HFF-Myc (cell line): ENCODE measurements around the gene CALCOCO1.

Experiments used
- DNase-seq: peaks from one replicate; pipeline ENCODE4 v3.0.0-alpha.2; 2011; ENCODE audit warnings: low read depth; ENCODE audit errors: extremely low read depth
- H3K4me3 ChIP-seq: replicated peaks from 2 replicates; pipeline ENCODE4 v1.5.1; 2011; ENCODE audit warnings: low read depth, mild to moderate bottlenecking, control low read depth, low read length
- TF ChIP-seq, protein P1 (sequence below): IDR thresholded peaks from 2 replicates; pipeline ENCODE4 v1.5.1; 2012; ENCODE audit warnings: mild to moderate bottlenecking, low read depth, low read length, control low read depth; ENCODE audit errors: missing control alignments

Gene CALCOCO1

DNA sequence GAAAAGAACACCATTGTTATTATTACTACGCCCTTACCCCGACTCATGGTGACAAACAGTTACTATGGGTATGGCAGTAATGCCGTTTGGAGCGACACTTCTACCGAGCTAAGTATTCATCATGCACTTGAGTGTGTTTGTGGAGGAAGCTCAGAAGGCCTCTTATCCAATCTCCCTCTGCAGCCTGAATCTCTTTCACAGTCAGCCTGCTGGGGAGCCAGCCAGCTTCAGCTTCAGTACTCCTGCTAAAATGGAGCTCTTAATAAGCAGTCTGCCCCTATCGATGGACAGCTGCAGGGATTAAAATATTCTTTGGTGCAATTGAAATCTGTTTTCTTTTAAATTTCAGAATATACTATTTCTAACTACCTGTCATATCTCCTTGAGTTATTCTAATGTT, 26.7 kb downstream of the CALCOCO1 start:
- H3K4me3 ChIP-seq, result no peak overlapping the region
- DNase-seq, result no peak
- TF ChIP-seq, protein P1, sequence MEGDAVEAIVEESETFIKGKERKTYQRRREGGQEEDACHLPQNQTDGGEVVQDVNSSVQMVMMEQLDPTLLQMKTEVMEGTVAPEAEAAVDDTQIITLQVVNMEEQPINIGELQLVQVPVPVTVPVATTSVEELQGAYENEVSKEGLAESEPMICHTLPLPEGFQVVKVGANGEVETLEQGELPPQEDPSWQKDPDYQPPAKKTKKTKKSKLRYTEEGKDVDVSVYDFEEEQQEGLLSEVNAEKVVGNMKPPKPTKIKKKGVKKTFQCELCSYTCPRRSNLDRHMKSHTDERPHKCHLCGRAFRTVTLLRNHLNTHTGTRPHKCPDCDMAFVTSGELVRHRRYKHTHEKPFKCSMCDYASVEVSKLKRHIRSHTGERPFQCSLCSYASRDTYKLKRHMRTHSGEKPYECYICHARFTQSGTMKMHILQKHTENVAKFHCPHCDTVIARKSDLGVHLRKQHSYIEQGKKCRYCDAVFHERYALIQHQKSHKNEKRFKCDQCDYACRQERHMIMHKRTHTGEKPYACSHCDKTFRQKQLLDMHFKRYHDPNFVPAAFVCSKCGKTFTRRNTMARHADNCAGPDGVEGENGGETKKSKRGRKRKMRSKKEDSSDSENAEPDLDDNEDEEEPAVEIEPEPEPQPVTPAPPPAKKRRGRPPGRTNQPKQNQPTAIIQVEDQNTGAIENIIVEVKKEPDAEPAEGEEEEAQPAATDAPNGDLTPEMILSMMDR, result no peak

DNA sequence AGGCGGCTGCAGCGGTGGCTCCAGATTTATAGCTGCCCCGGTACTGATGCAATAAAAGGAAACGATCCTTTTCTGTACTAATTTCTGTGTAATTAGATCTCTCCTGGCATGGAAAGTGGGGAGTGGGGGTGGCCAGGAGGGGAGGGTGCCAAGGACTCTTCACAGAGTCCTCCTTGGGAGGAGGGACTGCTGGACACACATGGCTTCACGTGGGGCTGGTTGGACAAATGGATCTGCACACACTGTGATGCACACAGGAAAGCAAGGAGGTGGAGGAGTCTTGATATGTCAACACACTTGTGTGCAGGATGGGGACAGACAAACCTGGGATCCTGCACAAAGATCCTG, 27.6 kb downstream of the CALCOCO1 start:
- DNase-seq, result no peak
- H3K4me3 ChIP-seq, result no peak overlapping the region
- TF ChIP-seq, protein P1, result no peak

DNA sequence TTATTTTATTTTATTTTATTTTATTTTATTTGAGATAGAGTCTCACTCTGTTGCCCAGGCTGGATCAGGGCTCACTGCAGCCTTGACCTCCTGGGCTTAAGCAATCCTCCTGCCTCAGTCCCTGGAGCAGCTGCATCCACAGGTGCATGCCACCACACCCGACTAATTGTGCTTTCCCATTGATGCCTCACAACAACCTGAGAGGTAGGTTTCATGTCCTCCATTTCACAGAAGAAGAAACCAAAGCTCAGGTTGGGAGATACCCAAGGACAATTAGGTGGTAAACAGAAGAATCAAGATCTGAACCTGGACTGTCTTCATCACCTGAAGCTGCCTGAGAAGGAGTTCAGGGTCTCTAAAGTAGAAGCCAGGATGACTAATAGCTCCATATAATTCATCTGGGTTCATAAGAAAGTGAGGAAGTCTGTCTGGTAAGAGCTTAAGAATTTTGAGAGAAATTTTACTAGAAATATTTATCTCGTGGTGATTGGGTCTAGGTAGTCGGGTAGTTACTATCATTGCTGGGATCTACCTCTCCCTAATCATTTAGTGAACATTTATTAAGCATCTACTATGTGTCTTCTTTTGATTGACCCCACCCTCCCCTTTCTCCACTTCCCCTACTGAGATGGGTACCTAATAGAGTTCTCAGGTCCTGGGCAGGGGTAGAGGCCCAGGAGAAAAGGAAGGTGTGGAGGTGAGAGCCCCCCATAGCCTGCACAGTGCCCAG, 28.1 kb downstream of the CALCOCO1 start:
- TF ChIP-seq, protein P1, result no peak
- no peak overlapping the region for H3K4me3 ChIP-seq
- DNase-seq, result no peak

DNA sequence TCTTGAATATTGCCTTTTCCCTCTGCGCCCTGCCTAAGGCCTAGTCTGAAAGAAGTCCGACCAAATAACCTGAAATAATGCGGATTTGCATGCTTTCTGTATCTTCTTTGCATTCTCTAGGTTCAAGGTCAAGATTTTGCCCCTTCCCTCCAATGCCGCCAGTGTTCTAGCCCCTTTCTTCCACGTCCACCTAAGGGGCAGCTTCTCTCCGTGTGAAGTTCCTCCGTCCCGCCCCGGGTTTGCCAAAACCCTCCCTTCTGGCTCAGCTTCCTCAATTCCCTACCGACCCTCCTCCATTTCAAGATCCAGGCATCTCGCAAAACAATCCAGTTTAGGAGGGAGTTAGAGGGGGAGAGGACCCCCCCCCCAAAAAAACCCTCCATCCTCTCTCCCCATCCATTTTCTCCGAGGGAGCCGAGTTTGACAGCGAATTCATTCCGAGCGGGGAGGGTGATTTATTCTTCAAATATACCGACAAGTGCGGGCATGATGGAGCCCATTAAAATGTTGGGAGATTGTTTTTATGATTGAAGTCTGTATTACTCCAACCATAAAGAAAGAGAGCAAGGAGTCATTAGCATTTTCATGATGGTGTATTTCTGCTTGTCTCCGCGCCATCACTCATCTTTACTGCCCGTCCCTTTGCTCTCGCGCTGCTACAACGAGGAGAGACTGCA, 30.5 kb downstream of the CALCOCO1 start:
- no peak overlapping the region for H3K4me3 ChIP-seq

DNA sequence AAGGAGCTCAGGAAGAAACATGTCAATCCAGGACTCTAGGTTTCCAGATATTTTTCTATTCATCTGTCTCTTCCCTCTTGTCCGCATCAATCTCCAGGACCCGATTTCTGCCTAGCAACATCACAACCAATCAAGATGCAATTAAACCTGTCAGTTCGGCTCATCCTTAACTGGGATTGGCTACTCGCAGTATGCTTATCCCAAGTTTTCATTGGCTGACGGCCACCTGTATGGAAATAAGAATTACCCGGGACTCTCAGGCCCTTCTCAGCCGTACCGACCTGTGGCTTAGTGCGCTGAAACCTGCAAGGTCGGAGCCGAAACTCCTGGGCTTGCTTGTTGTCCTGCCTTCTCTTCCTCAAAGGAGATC, 31.0 kb downstream of the CALCOCO1 start:
- DNase-seq, result peak; percentile 50
- TF ChIP-seq, protein P1, result no peak
- H3K4me3 ChIP-seq, result no peak overlapping the region

More for the DNA sequence above, 30.5 kb downstream of the CALCOCO1 start:
- TF ChIP-seq, protein P1, result no peak
- DNase-seq, result no peak

DNA sequence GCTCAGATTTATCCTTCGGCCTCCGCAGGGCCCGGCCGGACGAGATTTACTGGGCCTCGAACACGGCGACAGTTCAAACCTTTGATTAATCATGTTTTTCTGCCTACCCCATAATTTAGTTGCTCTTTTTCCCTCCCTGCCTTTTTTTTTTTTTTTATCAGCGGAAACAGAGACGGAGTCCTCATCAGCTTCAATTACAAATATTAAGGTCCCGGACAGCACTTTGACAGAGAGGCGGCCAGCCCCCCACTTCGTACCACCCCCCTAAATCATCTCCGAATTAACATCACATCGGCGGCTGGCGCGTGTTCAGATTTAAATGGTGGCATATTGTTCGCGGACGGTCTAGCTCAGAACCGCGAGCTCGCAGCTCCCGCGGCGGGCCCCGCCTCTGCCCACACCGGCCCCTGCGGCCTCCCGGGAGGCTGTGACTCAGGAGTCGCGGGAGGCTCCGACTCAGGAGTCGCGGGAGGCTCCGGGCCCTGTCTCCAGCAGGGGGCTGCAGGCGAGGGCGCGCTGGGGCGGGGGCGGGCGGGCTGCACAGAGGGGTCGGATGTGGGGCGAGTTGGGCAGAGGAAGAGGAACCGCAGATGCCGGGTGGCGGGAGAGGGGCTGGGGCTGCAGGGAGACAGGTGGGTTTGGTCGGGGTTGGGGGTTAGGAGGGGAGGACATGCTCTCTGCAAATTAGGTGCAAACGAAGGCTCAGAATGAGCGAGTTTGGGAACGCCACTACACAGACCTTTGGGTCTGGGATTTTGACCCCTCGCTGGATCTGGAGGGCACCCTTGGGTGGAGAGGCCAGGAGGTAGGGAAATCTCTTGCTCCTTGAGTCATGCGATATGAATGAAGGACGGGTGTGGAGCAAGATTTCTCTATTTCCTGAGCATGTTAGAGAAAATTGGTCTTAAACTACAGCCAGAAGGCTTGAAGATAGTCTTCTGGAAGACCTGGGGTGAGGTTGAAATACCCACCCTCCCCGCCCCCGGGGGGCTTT, 31.8 kb downstream of the CALCOCO1 start:
- DNase-seq, result no peak
- TF ChIP-seq, protein P1, result no peak
- 0 out of 2 replicates have a peak overlapping the region, but pooled peaks have one; percentile 4 for H3K4me3 ChIP-seq
